ENCODE measurements around the gene ARSB. TPM values are rescaled to one million over a fixed set of nuclear protein-coding genes. Genes with fewer than 3 reads are reported as not detected.

The ARSB gene
- total RNA-seq, 1 donor from 2014 or later, result 23.5 TPM

DNA sequence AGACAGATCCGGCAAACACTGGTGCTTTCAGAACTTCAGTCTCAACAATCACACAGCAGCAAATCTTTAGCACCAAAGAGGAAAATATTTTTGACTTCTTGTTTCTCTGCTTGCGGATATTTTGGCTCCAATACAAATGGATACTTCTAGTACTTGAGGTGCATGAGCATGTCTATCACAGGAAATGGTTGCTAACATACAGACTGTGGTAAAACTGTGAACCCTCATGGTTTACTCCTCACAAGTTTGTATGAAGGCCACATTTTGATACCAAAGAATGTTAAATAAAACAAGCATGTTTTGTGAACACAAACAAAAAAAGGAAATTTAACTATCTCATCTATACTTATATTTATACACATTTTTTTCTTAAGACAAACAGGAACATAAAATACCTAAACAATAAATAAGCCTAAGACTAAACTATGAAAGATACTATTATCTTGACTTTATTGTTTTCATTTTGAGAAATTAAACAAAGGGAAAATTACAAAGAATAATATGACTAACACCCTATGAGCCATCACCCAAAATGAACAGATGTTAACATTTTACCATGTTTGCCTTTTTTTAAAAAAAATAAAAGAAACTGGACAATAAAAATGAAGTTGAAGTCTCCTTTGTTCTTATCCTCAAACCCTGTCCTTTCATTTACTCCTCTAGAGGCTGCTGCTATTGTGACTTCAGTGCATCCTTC, 201.5 kb downstream of the ARSB start:
- Mint-ChIP-seq H3K4me3 (ENCODE audit: unreplicated experiment) (no peak overlapping the region), H3K27me3 (ENCODE audit: unreplicated experiment) (no peaks in the 10 kb centered on the region), H3K27ac (ENCODE audit: unreplicated experiment) (no peak overlapping the region), H3K9me3 (ENCODE audit: unreplicated experiment) (peaks cover 4% of the 10 kb centered on the region), H3K4me1 (ENCODE audit: low read depth, unreplicated experiment) (peaks cover 4% of the 10 kb centered on the region), H3K36me3 (ENCODE audit: unreplicated experiment) (peaks cover 12% of the 10 kb centered on the region)
- DNase-seq, result no peak
- TF ChIP-seq, protein P1, sequence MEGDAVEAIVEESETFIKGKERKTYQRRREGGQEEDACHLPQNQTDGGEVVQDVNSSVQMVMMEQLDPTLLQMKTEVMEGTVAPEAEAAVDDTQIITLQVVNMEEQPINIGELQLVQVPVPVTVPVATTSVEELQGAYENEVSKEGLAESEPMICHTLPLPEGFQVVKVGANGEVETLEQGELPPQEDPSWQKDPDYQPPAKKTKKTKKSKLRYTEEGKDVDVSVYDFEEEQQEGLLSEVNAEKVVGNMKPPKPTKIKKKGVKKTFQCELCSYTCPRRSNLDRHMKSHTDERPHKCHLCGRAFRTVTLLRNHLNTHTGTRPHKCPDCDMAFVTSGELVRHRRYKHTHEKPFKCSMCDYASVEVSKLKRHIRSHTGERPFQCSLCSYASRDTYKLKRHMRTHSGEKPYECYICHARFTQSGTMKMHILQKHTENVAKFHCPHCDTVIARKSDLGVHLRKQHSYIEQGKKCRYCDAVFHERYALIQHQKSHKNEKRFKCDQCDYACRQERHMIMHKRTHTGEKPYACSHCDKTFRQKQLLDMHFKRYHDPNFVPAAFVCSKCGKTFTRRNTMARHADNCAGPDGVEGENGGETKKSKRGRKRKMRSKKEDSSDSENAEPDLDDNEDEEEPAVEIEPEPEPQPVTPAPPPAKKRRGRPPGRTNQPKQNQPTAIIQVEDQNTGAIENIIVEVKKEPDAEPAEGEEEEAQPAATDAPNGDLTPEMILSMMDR (IDR thresholded peaks at IDR 0.05; ENCODE audit: partially characterized antibody, unreplicated experiment), result no peak

DNA sequence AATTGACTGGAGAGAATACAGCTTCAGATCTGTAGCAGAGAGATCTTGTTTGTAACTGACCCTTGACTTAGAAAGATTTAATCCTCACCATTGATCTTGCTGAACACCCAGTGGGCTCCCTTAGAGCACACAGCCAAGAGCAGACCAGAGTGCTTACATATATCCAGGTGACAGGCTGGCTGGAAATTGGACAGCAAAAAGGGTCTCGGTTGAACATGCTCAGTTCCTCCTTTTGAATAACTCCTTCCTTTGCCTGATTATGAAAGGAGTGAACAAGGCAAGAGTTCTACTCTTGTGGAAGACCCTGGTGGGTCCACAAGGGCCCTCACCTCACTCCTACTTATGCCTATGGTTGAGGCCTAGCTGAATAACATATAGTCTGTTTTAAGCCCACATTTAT, 202.4 kb downstream of the ARSB start:
- Mint-ChIP-seq H3K9me3 (ENCODE audit: unreplicated experiment) (peaks cover 4% of the 10 kb centered on the region), H3K27ac (ENCODE audit: unreplicated experiment) (no peak overlapping the region), H3K4me3 (ENCODE audit: unreplicated experiment) (no peak overlapping the region), H3K27me3 (ENCODE audit: unreplicated experiment) (no peaks in the 10 kb centered on the region), H3K36me3 (ENCODE audit: unreplicated experiment) (peaks cover 12% of the 10 kb centered on the region), H3K4me1 (ENCODE audit: low read depth, unreplicated experiment) (peaks cover 4% of the 10 kb centered on the region)
- TF ChIP-seq, protein P1 (IDR thresholded peaks at IDR 0.05; ENCODE audit: partially characterized antibody, unreplicated experiment), result no peak
- no peak for DNase-seq

DNA sequence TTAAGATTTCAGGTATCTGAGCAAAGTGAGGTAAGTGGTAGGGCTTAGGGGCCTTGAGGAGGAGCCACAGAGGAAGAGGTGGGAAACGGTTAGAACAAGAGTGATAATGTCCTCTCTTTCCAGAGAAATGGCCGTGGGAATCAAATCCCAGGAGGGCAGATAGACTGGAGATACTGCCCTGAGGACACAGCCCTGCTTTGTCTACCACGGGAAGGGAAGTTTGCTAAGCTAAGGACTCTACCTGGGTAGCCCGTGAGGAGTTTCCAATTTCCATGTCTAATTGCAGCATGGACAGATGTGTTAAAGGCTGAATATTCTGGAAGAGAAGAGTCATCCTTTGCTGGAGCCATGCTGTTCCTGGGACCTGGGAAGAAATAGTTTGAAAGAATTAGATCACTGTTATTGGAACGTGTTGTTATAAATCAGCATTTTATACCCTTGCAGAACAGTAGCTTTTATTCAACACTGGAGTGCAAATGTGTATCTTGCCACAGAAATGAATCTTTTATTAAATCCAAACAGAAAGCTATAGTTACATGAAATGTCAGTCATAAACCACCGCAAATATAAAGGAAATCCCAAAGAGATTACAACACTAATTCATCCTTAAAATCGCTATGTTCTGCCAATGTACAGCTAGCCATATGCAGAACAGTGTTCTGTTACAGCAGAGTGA, 203.4 kb downstream of the ARSB start:
- DNase-seq, result no peak
- no peak overlapping the region for H3K27ac Mint-ChIP-seq (ENCODE audit: unreplicated experiment)

DNA sequence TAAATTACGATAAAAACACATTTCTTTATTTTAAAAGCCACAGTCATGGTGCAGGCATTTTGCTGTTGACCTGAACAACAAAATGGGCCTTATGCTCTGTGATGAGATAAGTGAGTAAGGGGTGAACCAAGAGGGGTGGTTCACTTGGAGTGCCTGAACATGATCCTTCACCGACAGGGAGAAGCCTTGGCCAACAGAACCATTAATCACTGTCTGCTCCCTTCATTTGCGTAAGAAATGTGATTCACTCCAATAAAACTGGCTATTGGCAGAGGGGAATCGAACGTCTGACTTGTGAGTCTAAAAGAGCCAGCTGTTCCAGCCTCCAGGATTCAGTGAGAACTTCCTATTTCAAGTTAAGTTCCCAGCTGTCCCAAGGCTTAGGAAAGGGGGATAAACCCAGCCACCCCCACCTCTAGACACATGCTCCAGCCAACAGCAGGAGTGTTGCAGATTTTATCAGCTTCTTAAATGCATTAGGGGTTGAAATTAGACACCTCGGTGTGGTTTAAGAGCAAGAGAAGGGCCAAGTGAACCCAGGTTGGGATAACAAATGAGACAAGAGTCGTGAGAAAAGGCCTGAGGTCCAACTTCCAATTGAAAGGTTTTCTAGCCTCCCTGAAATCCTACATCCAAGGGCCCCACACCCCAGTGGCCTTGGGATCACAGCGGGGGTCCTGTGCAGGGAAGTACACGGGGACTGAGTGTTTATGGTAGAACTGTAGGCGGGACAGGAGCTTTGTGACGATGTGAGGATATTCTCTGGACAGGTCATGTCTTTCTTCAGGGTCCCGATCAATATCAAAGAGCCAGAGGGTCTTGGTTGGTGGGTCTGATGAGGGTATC, 205.1 kb downstream of the ARSB start:
- no peak overlapping the region for H3K4me3 Mint-ChIP-seq (ENCODE audit: unreplicated experiment)
- no peak for DNase-seq
- H3K36me3 Mint-ChIP-seq (ENCODE audit: unreplicated experiment), result peaks cover 12% of the 10 kb centered on the region
- TF ChIP-seq, protein P1 (IDR thresholded peaks at IDR 0.05; ENCODE audit: partially characterized antibody, unreplicated experiment), result no peak
- peaks cover 4% of the 10 kb centered on the region for H3K4me1 Mint-ChIP-seq (ENCODE audit: low read depth, unreplicated experiment)
- peaks cover 4% of the 10 kb centered on the region for H3K9me3 Mint-ChIP-seq (ENCODE audit: unreplicated experiment)
- H3K27me3 Mint-ChIP-seq (ENCODE audit: unreplicated experiment), result no peaks in the 10 kb centered on the region
- peak overlapping the region; percentile 2 for H3K27ac Mint-ChIP-seq (ENCODE audit: unreplicated experiment)

More for the DNA sequence above, 203.4 kb downstream of the ARSB start:
- H3K4me1 Mint-ChIP-seq (ENCODE audit: low read depth, unreplicated experiment), result peaks cover 4% of the 10 kb centered on the region
- H3K36me3 Mint-ChIP-seq (ENCODE audit: unreplicated experiment), result peaks cover 12% of the 10 kb centered on the region
- no peak overlapping the region for H3K4me3 Mint-ChIP-seq (ENCODE audit: unreplicated experiment)
- H3K27me3 Mint-ChIP-seq (ENCODE audit: unreplicated experiment), result no peaks in the 10 kb centered on the region
- TF ChIP-seq, protein P1 (IDR thresholded peaks at IDR 0.05; ENCODE audit: partially characterized antibody, unreplicated experiment), result no peak
- H3K9me3 Mint-ChIP-seq (ENCODE audit: unreplicated experiment), result peaks cover 4% of the 10 kb centered on the region
